Liver (tissue), 3 donors: Measurements from ENCODE around the gene CFAP221.

Source experiments
- CTCF ChIP-seq: fragments of 150-350 bp; IDR thresholded peaks from 2 replicates; pipeline ENCODE4 v1.5.1; 2017; ENCODE audit warnings: improper control_type of control experiment, low read depth, low read length; ENCODE audit not compliant: missing input control
- RAD21 ChIP-seq, 2 donors: IDR thresholded peaks; 2 replicates each; pipeline ENCODE4 v1.6.1; 2016; ENCODE audit warnings: antibody characterized with exemption in 2 of 2, mild to moderate bottlenecking in 2 of 2
- SP1 ChIP-seq: IDR thresholded peaks from 2 replicates; pipeline ENCODE4 v1.6.1; 2018; ENCODE audit warnings: antibody characterized with exemption, mild to moderate bottlenecking
- TAF1 ChIP-seq: conservative IDR thresholded peaks from 2 replicates; pipeline ENCODE4 v1.6.1; 2016; ENCODE audit warnings: antibody characterized with exemption, mild to moderate bottlenecking
- donor health status: healthy.
- donor health status: healthy.

GRCh38 chr2:119617455-119617854 lies 73.2 kb downstream of the CFAP221 start:
- no peak for TF ChIP-seq CTCF
- no peak for TF ChIP-seq SP1
- no peak for TF ChIP-seq RAD21 (IDR thresholded peaks at IDR 0.05)
- TF ChIP-seq TAF1 = no peak
